NB4 (cell line): Measurements from ENCODE around the gene TMEM88.

Source experiments
- DNase-seq: peaks from one replicate; pipeline ENCODE4 v3.0.0; 2010; ENCODE audit warnings: low read depth
- H3K4me3 ChIP-seq: one replicate; pipeline ENCODE4 v1.5.1; 2011; ENCODE audit warnings: mild to moderate bottlenecking, low read depth, low read length, moderate library complexity
- CTCF ChIP-seq: IDR thresholded peaks from one replicate; pipeline ENCODE4 v1.5.1; 2012; ENCODE audit warnings: low read depth, low read length
- MAX ChIP-seq: IDR thresholded peaks from 2 replicates; pipeline ENCODE4 v1.6.1; 2011; ENCODE audit warnings: low read depth, low read length
- MYC ChIP-seq: IDR thresholded peaks from 2 replicates; pipeline ENCODE4 v1.6.1; 2011; ENCODE audit warnings: low read depth, low read length
- POLR2A ChIP-seq: IDR thresholded peaks from 2 replicates; pipeline ENCODE4 v1.6.1; 2011; ENCODE audit warnings: mild to moderate bottlenecking; ENCODE audit not compliant: insufficient read length; ENCODE audit errors: extremely low read depth

The TMEM88 gene

DNA sequence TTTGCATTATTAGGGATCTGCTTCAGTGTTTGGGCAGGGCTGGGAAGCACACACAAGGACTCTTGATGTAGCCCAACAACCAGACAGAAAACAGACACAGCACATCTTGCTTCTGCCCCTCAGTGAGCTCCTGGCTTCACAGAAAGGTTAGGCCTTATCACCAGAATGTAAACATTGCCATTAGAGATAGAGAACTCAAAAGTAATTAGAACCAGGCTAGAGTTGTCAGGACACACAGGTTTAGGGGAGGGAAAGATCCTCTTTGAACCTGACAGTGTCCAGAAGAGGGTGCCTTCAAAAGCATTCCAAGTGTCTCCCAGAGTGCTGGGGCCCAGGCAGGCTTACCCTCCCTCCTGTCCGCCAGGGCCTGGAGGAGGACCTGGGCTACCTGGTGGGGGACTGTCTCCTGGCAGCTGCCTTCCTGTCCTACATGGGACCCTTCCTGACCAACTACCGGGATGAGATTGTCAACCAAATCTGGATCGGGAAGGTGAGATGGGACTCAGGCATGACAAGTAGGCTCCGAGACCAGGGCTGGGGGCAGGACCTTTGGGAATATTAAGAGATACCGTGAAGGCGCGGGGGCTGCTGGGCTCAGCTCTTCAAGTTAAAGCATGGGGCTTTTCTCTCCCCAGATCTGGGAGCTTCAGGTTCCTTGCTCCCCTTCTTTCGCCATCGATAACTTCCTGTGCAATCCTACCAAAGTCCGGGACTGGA, 37.8 kb upstream of the TMEM88 start:
- H3K4me3 ChIP-seq, result no peak overlapping the region
- DNase-seq, result no peak
- no peak for TF ChIP-seq MAX

DNA sequence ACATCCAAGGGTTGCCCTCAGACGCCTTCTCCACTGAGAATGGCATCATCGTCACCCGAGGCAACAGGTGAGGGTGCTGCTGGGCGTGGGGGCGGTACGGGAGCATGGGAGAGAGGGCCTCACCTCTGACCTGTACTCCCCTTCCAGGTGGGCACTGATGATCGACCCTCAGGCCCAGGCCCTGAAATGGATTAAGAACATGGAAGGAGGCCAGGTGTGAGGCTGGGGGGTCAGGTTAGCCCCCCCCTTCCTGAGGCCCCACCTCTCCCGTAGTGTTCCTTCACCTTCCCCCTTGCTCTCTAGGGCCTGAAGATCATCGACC, 37.3 kb upstream of the TMEM88 start:
- TF ChIP-seq CTCF, result no peak
- no peak for TF ChIP-seq POLR2A
- no peak for TF ChIP-seq MYC
- TF ChIP-seq MAX, result no peak
- no peak overlapping the region for H3K4me3 ChIP-seq
- DNase-seq, result no peak

- no peak overlapping the region for H3K4me3 ChIP-seq
- no peak for DNase-seq
- no peak for TF ChIP-seq MYC
- TF ChIP-seq CTCF, result no peak
- TF ChIP-seq MAX, result no peak
- no peak for TF ChIP-seq POLR2A
These were observed 36.8 kb upstream of the TMEM88 start for GRCh38 chr17:7818026-7818425.

GRCh38 chr17:7818746-7819645, 35.9 kb upstream of the TMEM88 start:
- TF ChIP-seq MYC, result no peak
- no peak for TF ChIP-seq POLR2A
- TF ChIP-seq MAX, result no peak
- no peak for TF ChIP-seq CTCF
- H3K4me3 ChIP-seq, result no peak overlapping the region
- DNase-seq, result no peak

DNA sequence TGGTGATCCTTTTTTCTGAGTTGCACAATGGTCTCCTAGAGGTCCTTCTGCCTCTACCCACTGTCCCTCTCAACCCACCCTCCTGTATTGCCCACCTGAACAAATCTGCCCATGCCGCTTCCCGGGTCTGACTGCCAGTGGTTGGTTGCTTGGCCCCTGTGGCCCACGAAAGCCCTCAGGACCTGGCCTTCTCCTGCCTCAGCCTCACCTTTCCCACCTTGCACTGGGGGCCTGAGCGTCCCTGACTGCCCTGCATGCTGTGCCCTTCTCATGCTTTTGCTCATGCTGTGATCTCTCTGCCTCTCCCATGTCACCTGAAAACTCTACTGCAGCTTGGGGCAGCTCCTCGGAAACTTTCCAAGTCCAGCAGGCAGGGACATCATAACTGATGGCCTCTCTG, 34.6 kb upstream of the TMEM88 start:
- no peak overlapping the region for H3K4me3 ChIP-seq
- DNase-seq, result no peak

More for the DNA sequence above, 34.6 kb upstream of the TMEM88 start:
- TF ChIP-seq MYC, result no peak
- no peak for TF ChIP-seq CTCF
- no peak for TF ChIP-seq MAX
- no peak for TF ChIP-seq POLR2A
